ENCODE results near the gene CAPRIN1.

DNA sequence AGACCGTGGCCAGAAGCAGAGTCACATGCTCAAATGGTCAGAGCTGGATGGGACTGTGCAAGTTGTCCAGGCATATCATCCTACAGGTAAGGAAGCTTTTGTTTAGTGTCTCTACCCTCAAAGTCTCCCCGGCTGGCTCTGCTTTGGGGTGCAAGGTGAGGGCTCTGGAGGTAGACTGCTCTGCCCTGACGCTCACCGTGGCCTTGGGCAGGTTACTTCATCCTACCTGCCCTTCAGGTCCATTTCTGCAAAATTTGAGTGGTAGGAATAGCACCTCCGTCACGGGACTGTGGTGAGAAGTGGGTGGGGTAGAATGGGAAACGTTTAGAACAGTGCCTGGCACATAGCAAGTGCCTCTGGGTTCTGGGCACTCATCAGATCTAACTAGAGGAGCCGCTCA is 96.0 kb downstream of the CAPRIN1 start:
- TF ChIP-seq, protein P1, sequence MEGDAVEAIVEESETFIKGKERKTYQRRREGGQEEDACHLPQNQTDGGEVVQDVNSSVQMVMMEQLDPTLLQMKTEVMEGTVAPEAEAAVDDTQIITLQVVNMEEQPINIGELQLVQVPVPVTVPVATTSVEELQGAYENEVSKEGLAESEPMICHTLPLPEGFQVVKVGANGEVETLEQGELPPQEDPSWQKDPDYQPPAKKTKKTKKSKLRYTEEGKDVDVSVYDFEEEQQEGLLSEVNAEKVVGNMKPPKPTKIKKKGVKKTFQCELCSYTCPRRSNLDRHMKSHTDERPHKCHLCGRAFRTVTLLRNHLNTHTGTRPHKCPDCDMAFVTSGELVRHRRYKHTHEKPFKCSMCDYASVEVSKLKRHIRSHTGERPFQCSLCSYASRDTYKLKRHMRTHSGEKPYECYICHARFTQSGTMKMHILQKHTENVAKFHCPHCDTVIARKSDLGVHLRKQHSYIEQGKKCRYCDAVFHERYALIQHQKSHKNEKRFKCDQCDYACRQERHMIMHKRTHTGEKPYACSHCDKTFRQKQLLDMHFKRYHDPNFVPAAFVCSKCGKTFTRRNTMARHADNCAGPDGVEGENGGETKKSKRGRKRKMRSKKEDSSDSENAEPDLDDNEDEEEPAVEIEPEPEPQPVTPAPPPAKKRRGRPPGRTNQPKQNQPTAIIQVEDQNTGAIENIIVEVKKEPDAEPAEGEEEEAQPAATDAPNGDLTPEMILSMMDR (IDR thresholded peaks at IDR 0.05; ENCODE audit: insufficient read depth, low read length, poor library complexity, severe bottlenecking): no peak
- TF ChIP-seq EZH2phosphoT487 (conservative IDR thresholded peaks at IDR 0.05; ENCODE audit: low read length): no peak
